HFFc6 (cell line): ENCODE results near the gene MYBPC3. TPM values are rescaled to one million over a fixed set of nuclear protein-coding genes. Genes with fewer than 3 reads are reported as not detected.

Experiments used
- DNase-seq: peaks from one replicate; pipeline ENCODE4 v3.0.0-alpha.2; 2018
- H3K27ac Mint-ChIP-seq: 2 replicates; pipeline ENCODE4 v1.8.0; 2020; ENCODE audit warnings: mild to moderate bottlenecking, mixed read lengths
- H3K27me3 Mint-ChIP-seq: 2 replicates; pipeline ENCODE4 v1.8.0; 2021; ENCODE audit warnings: mild to moderate bottlenecking, moderate library complexity, mixed read lengths; ENCODE audit not compliant: insufficient read depth
- H3K36me3 Mint-ChIP-seq: 2 replicates; pipeline ENCODE4 v1.8.0; 2021; ENCODE audit warnings: low read depth, mixed read lengths
- H3K4me1 Mint-ChIP-seq: 2 replicates; pipeline ENCODE4 v1.8.0; 2020; ENCODE audit warnings: low read depth, mixed read lengths
- H3K4me3 Mint-ChIP-seq: 2 replicates; pipeline ENCODE4 v1.8.0; 2020; ENCODE audit warnings: mild to moderate bottlenecking, moderate library complexity, mixed read lengths
- H3K9me3 Mint-ChIP-seq: 2 replicates; pipeline ENCODE4 v1.8.0; 2020; ENCODE audit warnings: mild to moderate bottlenecking, mixed read lengths
- total RNA-seq, 6 experiments: library from RNA; stranded (reverse); fragmentation: NEBNext Ultra II Directional; extraction: Animal tissue kit (Norgen Biotek cat#: 25700); gene quantifications; 2 replicates in 1 of 6; 3 replicates in 5 of 6; pipeline ENCODE4 v1.2.3, GENCODE V29; 2021
- TF ChIP-seq, protein P1 (sequence below): fragments of 200-600 bp; sonication (generic); IDR thresholded peaks from 2 replicates; pipeline ENCODE4 v1.5.0; 2021; ENCODE audit warnings: antibody characterized with exemption, mild to moderate bottlenecking

MYBPC3 gene
- total RNA-seq, 6 experiments from 2014 or later: not detected

DNA sequence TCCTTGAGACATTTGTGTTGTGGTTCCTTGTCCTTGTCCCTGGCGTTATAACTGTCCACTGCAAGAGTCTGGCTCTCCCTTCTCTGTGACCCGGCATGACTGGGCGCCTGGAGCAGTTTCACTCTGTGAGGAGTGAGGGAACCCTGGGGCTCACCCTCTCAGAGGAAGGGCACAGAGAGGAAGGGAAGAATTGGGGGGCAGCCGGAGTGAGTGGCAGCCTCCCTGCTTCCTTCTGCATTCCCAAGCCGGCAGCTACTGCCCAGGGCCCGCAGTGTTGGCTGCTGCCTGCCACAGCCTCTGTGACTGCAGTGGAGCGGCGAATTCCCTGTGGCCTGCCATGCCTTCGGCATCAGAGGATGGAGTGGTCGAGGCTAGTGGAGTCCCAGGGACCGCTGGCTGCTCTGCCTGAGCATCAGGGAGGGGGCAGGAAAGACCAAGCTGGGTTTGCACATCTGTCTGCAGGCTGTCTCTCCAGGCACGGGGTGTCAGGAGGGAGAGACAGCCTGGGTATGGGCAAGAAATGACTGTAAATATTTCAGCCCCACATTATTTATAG is 23.0 kb downstream of the MYBPC3 start:
- peaks cover 6% of the 10 kb centered on the region; the same call in 1 of the 2 replicates for H3K36me3 Mint-ChIP-seq
- H3K27ac Mint-ChIP-seq: no peak overlapping the region
- TF ChIP-seq, protein P1, sequence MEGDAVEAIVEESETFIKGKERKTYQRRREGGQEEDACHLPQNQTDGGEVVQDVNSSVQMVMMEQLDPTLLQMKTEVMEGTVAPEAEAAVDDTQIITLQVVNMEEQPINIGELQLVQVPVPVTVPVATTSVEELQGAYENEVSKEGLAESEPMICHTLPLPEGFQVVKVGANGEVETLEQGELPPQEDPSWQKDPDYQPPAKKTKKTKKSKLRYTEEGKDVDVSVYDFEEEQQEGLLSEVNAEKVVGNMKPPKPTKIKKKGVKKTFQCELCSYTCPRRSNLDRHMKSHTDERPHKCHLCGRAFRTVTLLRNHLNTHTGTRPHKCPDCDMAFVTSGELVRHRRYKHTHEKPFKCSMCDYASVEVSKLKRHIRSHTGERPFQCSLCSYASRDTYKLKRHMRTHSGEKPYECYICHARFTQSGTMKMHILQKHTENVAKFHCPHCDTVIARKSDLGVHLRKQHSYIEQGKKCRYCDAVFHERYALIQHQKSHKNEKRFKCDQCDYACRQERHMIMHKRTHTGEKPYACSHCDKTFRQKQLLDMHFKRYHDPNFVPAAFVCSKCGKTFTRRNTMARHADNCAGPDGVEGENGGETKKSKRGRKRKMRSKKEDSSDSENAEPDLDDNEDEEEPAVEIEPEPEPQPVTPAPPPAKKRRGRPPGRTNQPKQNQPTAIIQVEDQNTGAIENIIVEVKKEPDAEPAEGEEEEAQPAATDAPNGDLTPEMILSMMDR: no peak
- H3K4me1 Mint-ChIP-seq: peaks cover 6% of the 10 kb centered on the region; the same call in 1 of the 2 replicates
- H3K9me3 Mint-ChIP-seq: no peaks in the 10 kb centered on the region
- H3K27me3 Mint-ChIP-seq: no peaks in the 10 kb centered on the region; the same call in 1 of the 2 replicates
- H3K4me3 Mint-ChIP-seq: no peak overlapping the region
- DNase-seq: no peak

DNA sequence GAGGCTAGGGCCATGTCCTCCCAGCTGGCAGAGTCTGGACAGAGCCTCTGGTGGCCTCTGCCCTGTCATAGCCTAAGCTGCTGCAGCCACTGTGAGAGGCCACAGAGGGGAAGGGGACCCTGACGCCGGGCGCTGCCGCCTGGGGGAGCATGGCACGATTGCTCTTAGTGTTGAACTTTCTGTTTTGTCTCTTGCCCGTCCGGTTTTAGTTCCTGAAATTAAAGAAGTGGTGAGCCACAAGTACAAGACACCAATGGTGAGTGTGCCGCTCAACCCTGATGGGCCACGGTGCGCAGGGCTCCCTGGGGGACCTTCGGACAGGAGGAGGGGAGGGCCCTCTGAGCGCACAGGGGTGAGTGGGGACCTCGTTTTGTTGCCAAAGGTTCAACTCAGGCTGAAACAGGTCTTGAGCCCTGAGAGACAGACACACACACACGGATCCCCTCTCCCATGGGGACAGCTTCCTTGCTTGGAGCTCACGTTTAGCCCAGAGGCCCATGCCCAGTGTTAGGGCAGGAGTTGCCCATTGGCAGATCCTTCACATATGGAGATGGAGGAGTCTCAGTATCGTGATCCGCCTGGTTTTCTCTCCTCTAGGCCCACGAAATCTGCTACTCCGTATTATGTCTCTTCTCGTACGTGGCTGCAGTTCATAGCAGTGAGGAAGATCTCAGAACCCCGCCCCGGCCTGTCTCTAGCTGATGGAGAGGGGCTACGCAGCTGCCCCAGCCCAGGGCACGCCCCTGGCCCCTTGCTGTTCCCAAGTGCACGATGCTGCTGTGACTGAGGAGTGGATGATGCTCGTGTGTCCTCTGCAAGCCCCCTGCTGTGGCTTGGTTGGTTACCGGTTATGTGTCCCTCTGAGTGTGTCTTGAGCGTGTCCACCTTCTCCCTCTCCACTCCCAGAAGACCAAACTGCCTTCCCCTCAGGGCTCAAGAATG is 23.8 kb downstream of the MYBPC3 start:
- H3K4me1 Mint-ChIP-seq: peaks cover 6% of the 10 kb centered on the region; the same call in 1 of the 2 replicates
- TF ChIP-seq, protein P1: no peak

DNA sequence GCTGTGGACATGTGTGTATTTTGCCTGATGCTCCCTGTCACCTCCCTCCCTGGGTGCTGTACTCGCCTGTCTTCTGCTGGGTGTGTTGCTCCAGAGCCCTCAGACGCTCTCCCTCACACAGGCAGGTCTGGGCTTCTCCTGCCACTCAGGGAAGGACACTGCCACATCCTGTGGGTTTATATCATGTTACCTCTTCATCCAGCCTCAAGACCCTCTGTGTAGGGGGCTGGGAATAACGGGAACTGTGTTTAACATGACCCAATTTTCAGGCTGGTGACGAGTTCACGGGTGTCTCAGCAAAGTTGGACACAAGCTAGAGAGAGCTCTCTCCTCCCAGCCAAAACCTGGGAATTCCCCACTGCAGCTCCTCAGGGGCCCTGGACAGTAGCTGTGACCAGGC is 24.6 kb downstream of the MYBPC3 start:
- TF ChIP-seq, protein P1: no peak
- H3K9me3 Mint-ChIP-seq: no peaks in the 10 kb centered on the region
- no peak for DNase-seq
- H3K36me3 Mint-ChIP-seq: peaks cover 6% of the 10 kb centered on the region
- no peaks in the 10 kb centered on the region; the same call in 1 of the 2 replicates for H3K27me3 Mint-ChIP-seq
- no peak overlapping the region for H3K27ac Mint-ChIP-seq
- H3K4me1 Mint-ChIP-seq: peaks cover 6% of the 10 kb centered on the region; the same call in 1 of the 2 replicates
- H3K4me3 Mint-ChIP-seq: no peak overlapping the region

More for the DNA sequence above, 23.8 kb downstream of the MYBPC3 start:
- Mint-ChIP-seq H3K9me3 (no peaks in the 10 kb centered on the region), H3K27ac (no peak overlapping the region), H3K36me3 (peaks cover 6% of the 10 kb centered on the region; the same call in 1 of the 2 replicates), H3K4me3 (no peak overlapping the region), H3K27me3 (no peaks in the 10 kb centered on the region; the same call in 1 of the 2 replicates)
- DNase-seq: no peak

DNA sequence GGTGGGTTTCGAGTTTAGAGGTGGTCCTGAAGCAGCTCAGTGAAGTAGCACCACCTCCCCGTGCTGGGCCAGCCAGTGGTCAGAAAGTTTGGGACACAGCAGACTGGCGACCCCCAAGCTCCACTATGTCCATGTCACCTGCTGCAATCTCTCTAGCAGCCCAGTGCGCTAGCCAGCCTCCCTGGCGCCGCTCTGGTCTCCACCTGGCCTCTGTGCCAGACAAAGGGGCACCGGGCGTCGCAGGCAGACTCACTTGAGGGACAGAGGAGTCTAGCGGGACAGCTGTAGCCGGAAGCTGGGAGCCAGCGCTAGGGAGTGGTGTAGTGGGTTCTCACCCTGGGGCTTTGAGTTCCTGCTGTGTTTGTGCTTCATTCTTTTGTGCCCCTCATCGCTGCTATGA is 25.5 kb downstream of the MYBPC3 start:
- peaks cover 6% of the 10 kb centered on the region; the same call in 1 of the 2 replicates for H3K4me1 Mint-ChIP-seq
- no peak overlapping the region for H3K4me3 Mint-ChIP-seq
- TF ChIP-seq, protein P1: no peak
- DNase-seq: no peak
- H3K36me3 Mint-ChIP-seq: peaks cover 6% of the 10 kb centered on the region
- no peak overlapping the region for H3K27ac Mint-ChIP-seq
- H3K27me3 Mint-ChIP-seq: no peaks in the 10 kb centered on the region; the same call in 1 of the 2 replicates
- no peaks in the 10 kb centered on the region for H3K9me3 Mint-ChIP-seq

DNA sequence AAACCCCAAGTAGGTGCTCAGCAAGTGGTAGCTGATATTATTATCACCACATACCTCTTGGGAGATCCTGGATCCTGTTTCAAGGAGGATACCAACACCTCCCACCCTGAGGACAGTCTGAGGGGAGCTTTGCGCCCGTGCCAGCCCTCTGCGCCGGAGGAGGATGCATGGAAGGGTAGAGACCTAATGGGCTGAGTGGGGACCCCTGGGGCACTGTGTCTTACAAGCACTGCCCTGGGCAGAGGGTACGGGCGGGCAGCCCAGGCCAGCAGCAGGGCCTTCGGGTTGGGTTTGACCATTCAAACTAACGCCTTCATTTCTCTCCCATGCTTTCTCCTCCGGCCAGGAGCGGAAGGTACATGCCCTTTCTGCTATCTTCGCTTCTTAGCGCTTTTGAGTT is 26.3 kb downstream of the MYBPC3 start:
- Mint-ChIP-seq H3K4me1 (peaks cover 6% of the 10 kb centered on the region; the same call in 1 of the 2 replicates), H3K27ac (no peak overlapping the region), H3K9me3 (no peaks in the 10 kb centered on the region), H3K27me3 (no peaks in the 10 kb centered on the region; the same call in 1 of the 2 replicates), H3K36me3 (peaks cover 11% of the 10 kb centered on the region), H3K4me3 (no peak overlapping the region)
- TF ChIP-seq, protein P1: no peak
- DNase-seq: no peak
